Activated naive CD8-positive, alpha-beta T cell (primary cell): ENCODE measurements around the gene HBD.

ENCODE experiments used
- H3K27ac Mint-ChIP-seq: one replicate; pipeline ENCODE4 v1.8.0; 2021; ENCODE audit warnings: mixed read lengths
- H3K27me3 Mint-ChIP-seq: one replicate; pipeline ENCODE4 v1.8.0; 2021; ENCODE audit warnings: mixed read lengths
- H3K36me3 Mint-ChIP-seq: one replicate; pipeline ENCODE4 v1.8.0; 2021; ENCODE audit warnings: mixed read lengths
- H3K4me1 Mint-ChIP-seq: one replicate; pipeline ENCODE4 v1.8.0; 2021; ENCODE audit warnings: low read depth, mixed read lengths
- H3K4me3 Mint-ChIP-seq: one replicate; pipeline ENCODE4 v1.8.0; 2021; ENCODE audit warnings: mild to moderate bottlenecking, mixed read lengths
- H3K9me3 Mint-ChIP-seq: one replicate; pipeline ENCODE4 v1.8.0; 2021; ENCODE audit warnings: low read depth, mixed read lengths

HBD gene

DNA sequence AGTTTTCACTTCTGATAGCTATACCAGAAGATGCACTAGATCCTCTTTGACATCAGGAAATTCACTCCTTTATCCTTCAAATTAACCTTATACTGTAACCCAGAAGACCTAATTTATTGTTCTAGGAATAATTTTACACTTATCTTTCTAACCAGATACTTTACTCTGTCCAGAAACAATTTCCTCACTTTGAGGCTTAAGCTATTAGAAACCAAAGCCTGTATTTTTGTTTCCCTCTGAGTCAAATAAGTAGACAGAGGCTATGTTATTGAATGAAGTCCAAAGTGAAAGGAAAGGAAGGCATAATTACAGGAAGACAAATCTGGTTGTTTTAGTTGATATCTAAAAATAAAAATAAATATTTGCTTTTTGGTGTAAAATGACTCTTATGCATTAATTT, 36.0 kb downstream of the HBD start:
- Mint-ChIP-seq H3K36me3 (no peaks in the 10 kb centered on the region), H3K9me3 (peaks cover under 1% of the 10 kb centered on the region), H3K4me1 (no peaks in the 10 kb centered on the region), H3K4me3 (no peak overlapping the region), H3K27me3 (no peaks in the 10 kb centered on the region), H3K27ac (no peak overlapping the region)

- Mint-ChIP-seq H3K27me3 (no peaks in the 10 kb centered on the region), H3K27ac (no peak overlapping the region), H3K4me3 (no peak overlapping the region), H3K9me3 (peaks cover 3% of the 10 kb centered on the region), H3K4me1 (no peaks in the 10 kb centered on the region), H3K36me3 (no peaks in the 10 kb centered on the region)
Observed at GRCh38 chr11:5197536-5197935, 36.7 kb downstream of the HBD start.

- Mint-ChIP-seq H3K4me3 (no peak overlapping the region), H3K36me3 (no peaks in the 10 kb centered on the region), H3K27ac (no peak overlapping the region), H3K9me3 (peaks cover 3% of the 10 kb centered on the region), H3K27me3 (no peaks in the 10 kb centered on the region), H3K4me1 (no peaks in the 10 kb centered on the region)
Observed at GRCh38 chr11:5196731-5197130, 37.6 kb downstream of the HBD start.

DNA sequence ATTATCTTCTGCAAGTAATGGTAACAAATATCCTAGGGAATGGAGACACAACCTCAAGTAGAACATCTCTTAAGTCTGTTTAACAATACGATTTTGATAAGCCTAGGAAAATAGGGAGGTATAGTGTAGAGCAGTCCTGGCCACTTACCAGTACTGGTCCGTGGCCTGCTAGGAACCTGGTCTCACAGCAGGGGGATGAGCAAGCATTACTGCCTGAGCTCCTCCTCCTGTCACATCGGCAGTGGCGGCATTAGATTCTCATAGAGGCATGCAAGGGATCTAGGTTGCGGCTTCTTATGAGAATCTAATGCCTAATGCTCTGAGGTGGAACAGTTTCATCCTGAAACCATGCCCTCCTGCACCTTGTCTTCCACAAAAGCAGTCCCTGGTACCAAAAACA, 38.2 kb downstream of the HBD start:
- H3K36me3 Mint-ChIP-seq: no peaks in the 10 kb centered on the region
- H3K27ac Mint-ChIP-seq: no peak overlapping the region
- peaks cover 3% of the 10 kb centered on the region for H3K9me3 Mint-ChIP-seq
- H3K4me3 Mint-ChIP-seq: no peak overlapping the region
- H3K27me3 Mint-ChIP-seq: no peaks in the 10 kb centered on the region
- H3K4me1 Mint-ChIP-seq: no peaks in the 10 kb centered on the region

- Mint-ChIP-seq H3K36me3 (no peaks in the 10 kb centered on the region), H3K27me3 (no peaks in the 10 kb centered on the region), H3K4me1 (no peaks in the 10 kb centered on the region), H3K9me3 (peaks cover 13% of the 10 kb centered on the region), H3K27ac (no peak overlapping the region), H3K4me3 (no peak overlapping the region)
Observed at GRCh38 chr11:5192738-5193137, 41.5 kb downstream of the HBD start.

DNA sequence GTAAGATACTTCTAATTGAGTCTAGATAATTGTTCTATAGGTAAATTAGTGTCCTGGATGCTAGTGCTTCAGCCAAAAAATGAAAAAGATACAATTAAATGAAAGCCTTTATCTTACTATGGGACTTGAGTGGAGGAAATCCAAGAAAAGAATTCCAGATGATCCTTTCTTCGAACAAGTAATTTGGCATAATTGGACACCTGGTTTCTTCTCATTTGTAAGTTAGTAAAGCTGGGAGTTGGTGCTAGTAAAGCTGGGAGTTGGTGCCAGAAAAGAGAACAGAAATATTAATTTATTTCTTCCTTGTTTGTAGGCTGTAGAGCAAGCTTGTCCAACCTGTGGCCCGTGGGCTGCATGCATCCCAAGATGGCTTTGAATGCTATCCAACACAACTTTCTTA, 46.1 kb downstream of the HBD start:
- no peaks in the 10 kb centered on the region for H3K4me1 Mint-ChIP-seq
- H3K9me3 Mint-ChIP-seq: peaks cover 11% of the 10 kb centered on the region
- H3K4me3 Mint-ChIP-seq: no peak overlapping the region
- no peaks in the 10 kb centered on the region for H3K36me3 Mint-ChIP-seq
- no peaks in the 10 kb centered on the region for H3K27me3 Mint-ChIP-seq
- no peak overlapping the region for H3K27ac Mint-ChIP-seq
